Parathyroid adenoma (tissue), 2 donors: ENCODE measurements around the gene NAV2.

Experiments used
- H2AFZ ChIP-seq: fragments of 300-600 bp; sonication (generic); one replicate; pipeline ENCODE4 v1.7.0; 2017; ENCODE audit warnings: antibody characterized with exemption, mild to moderate bottlenecking
- H3K27ac ChIP-seq: fragments of 300-600 bp; sonication (generic); one replicate; pipeline ENCODE4 v1.7.0; 2017
- H3K27me3 ChIP-seq: fragments of 300-600 bp; sonication (generic); one replicate; pipeline ENCODE4 v1.7.0; 2017; ENCODE audit warnings: low read length; ENCODE audit not compliant: control insufficient read depth, insufficient read depth
- H3K36me3 ChIP-seq: fragments of 300-600 bp; sonication (generic); one replicate; pipeline ENCODE4 v1.7.0; 2017; ENCODE audit warnings: low read length; ENCODE audit not compliant: control insufficient read depth, insufficient read depth
- H3K4me1 ChIP-seq: fragments of 300-600 bp; sonication (generic); one replicate; pipeline ENCODE4 v1.7.0; 2017; ENCODE audit warnings: control low read depth
- H3K4me2 ChIP-seq: fragments of 300-600 bp; sonication (generic); one replicate; pipeline ENCODE4 v1.7.0; 2017; ENCODE audit warnings: low read length
- H3K4me3 ChIP-seq: fragments of 300-600 bp; sonication (generic); one replicate; pipeline ENCODE4 v1.7.0; 2017; ENCODE audit warnings: low read depth, low read length
- H3K79me2 ChIP-seq: fragments of 300-600 bp; sonication (generic); one replicate; pipeline ENCODE4 v1.7.0; 2017; ENCODE audit warnings: control low read depth
- H3K9ac ChIP-seq: fragments of 300-600 bp; sonication (generic); one replicate; pipeline ENCODE4 v1.7.0; 2017; ENCODE audit warnings: mild to moderate bottlenecking
- H3K9me3 ChIP-seq: fragments of 300-600 bp; sonication (generic); one replicate; pipeline ENCODE4 v1.7.0; 2017; ENCODE audit warnings: low read length; ENCODE audit not compliant: control insufficient read depth
- CTCF ChIP-seq: fragments of 300-600 bp; sonication (generic); IDR thresholded peaks from one replicate; pipeline ENCODE4 v1.7.0; 2017; ENCODE audit warnings: antibody characterized with exemption, mild to moderate bottlenecking
- donor health status: primary hyperparathyroidism.

Gene NAV2

GRCh38 chr11:19980388-19980787, 267.8 kb downstream of the NAV2 start:
- Histone ChIP-seq H2AFZ (no peak overlapping the region), H3K4me3 (no peak overlapping the region), H3K27me3 (no peaks in the 10 kb centered on the region), H3K4me1 (no peaks in the 10 kb centered on the region), H3K4me2 (no peak overlapping the region), H3K79me2 (no peaks in the 10 kb centered on the region), H3K27ac (no peak overlapping the region), H3K9ac (no peak overlapping the region), H3K9me3 (no peaks in the 10 kb centered on the region), H3K36me3 (no peaks in the 10 kb centered on the region)
- no peak for TF ChIP-seq CTCF

GRCh38 chr11:19980957-19981669, 268.5 kb downstream of the NAV2 start:
- Histone ChIP-seq H3K36me3 (no peaks in the 10 kb centered on the region), H3K9ac (no peak overlapping the region), H3K4me1 (no peaks in the 10 kb centered on the region), H3K27me3 (no peaks in the 10 kb centered on the region), H2AFZ (no peak overlapping the region), H3K4me3 (no peak overlapping the region), H3K79me2 (no peaks in the 10 kb centered on the region), H3K9me3 (no peaks in the 10 kb centered on the region), H3K4me2 (no peak overlapping the region), H3K27ac (no peak overlapping the region)
- TF ChIP-seq CTCF: no peak

- H3K9ac ChIP-seq: no peak overlapping the region
- no peaks in the 10 kb centered on the region for H3K9me3 ChIP-seq
- no peaks in the 10 kb centered on the region for H3K4me1 ChIP-seq
- H3K79me2 ChIP-seq: no peaks in the 10 kb centered on the region
- TF ChIP-seq CTCF: no peak
- H3K4me2 ChIP-seq: no peak overlapping the region
- H2AFZ ChIP-seq: no peak overlapping the region
- H3K27ac ChIP-seq: no peak overlapping the region
- no peak overlapping the region for H3K4me3 ChIP-seq
- no peaks in the 10 kb centered on the region for H3K36me3 ChIP-seq
- no peaks in the 10 kb centered on the region for H3K27me3 ChIP-seq
Observed at GRCh38 chr11:19982774-19983495, 270.3 kb downstream of the NAV2 start.

GRCh38 chr11:19984048-19984742, 271.6 kb downstream of the NAV2 start:
- no peak overlapping the region for H3K4me3 ChIP-seq
- no peak overlapping the region for H3K4me2 ChIP-seq
- no peak overlapping the region for H3K9ac ChIP-seq
- no peaks in the 10 kb centered on the region for H3K36me3 ChIP-seq
- no peak overlapping the region for H3K27ac ChIP-seq
- no peaks in the 10 kb centered on the region for H3K27me3 ChIP-seq
- H3K4me1 ChIP-seq: no peaks in the 10 kb centered on the region
- H3K79me2 ChIP-seq: no peaks in the 10 kb centered on the region
- TF ChIP-seq CTCF: no peak
- no peak overlapping the region for H2AFZ ChIP-seq
- H3K9me3 ChIP-seq: no peaks in the 10 kb centered on the region
